NOMO-1 treated with DMSO at 0.1 percent for 48 hours (cell line): ENCODE data around the gene UCN.

Experiments
- DNase-seq: peaks from one replicate; lab custom pipeline; 2025; ENCODE audit not compliant: unreplicated experiment; lab: John Stamatoyannopoulos, UW

The UCN gene

DNA sequence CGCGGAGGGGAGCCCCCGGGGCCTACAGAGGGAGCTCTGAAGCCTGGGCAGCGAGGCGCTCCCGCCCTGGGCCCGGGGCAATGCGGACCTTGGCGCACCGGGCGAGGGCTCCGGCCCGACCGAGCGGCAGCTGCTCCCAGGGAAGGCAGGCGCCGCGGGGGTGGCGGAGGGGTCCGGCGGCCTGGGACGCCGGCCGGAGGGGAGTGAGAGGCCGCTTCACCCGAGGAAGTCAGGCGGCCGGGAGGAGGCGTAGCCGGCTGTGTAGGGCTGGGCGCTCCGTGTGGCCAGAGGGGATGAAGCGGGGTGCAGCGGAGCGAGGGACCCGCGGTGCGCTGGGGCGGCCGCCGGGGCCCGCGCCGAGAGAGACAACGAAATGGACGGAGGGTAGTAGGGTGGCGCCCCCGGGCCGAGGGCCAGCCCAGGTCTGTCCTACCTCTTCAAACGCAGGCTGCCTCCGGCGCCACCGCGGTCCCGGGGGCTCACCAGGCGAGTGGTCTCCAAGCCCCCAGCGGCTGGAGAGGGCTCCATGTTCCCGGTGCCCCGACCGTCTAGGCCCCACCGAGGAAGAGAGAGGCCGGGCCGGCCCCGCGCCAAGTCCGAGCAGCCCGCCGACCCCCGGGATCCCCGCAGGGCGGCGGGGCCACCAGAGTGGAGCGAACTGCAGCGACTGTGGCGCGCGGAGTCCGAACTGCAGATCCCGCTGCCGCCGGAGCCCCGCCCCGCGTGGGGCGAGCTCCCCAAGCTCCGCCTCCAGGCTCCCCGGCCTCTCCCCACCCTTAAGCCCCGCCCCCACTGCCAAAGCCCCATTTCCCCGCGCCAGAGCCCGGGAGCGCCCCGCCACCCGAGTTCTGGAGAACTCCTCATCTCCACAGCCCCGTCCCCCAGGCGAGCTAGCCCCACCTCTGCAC is 45.6 kb downstream of the UCN start, which contains the start of gene SLC30A3:
SLC30A3 (minus strand) TSS at position 669 of the 908 bp plus-strand sequence; CDS start at position 528, 141 bp downstream.
- DNase-seq: peak; percentile 38

DNA sequence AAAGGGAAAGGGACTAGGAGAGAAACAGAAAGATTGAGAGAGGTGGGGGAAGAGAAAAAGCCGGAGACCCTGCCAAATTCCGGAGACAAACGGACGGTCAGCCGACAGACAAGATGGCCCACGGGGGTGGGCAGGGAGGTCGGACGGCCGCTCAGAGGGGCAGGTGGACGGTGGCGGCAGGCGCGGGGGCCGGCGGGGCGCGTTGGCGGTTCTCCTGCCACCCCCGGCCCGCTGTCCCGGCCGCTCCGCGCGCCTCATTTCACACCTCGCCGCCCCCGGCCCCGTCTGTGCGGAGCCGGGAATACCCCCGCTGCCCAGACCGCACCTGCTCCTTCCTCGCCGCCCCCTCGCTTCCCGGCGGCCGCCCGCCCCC is 46.3 kb downstream of the UCN start:
- no peak for DNase-seq

DNA sequence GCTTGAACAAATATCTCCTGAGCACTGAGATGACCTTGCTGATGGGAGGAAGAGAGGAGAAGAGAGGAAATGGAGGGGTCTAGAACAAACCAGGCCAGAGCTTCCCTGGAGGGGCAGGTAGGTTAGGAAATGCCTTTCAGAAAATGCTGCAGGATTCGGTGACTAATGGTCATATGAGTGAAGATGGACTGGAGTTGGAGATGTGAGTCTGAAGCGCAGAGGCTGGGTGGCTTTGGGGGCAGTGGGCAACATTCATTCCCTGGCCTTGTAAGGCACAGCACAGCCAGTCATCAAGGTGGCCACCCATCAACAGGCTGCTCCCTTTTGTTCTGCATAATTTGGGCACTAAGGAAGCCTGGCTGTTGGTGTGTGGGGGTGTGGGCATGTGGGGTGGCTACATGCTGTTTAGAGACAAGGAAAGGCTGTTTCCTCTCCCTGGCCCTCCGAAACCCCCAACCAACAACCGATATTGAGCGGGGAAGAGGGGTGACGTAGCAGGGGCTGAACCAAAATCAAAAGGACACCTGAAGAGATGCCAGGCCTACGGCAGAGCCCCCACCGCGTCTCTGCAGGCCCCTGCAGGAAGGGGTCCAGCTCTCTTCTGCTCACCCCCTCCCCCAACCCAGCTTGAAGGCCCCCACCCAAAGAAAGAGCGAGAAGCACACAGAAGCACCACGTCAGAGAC is 46.9 kb downstream of the UCN start:
- no peak for DNase-seq

DNA sequence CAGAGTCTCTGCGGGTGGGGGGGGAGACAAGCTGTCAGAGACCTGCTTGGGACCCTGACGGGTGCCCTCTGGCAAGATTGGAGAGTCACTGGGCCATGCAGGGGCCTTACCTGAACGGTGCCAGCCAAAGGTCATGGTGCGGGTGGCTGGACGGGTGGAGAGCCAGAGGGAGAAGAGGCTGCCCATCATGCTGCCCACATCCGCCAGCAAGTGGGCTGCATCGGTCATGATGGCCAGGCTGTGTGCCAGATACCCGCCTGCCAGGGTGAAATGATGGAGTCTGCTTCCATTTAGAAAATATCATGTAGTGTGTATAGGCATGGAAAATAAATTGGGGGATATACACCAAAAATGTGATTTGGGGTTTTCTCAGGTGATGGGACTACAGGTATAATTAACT is 50.2 kb downstream of the UCN start:
- DNase-seq: no peak
